Testis (tissue), 3 donors: ENCODE results near the gene IGSF9. TPM values are rescaled to one million over a fixed set of nuclear protein-coding genes. Genes with fewer than 3 reads are reported as not detected.

Source experiments
- DNase-seq: peaks from one replicate; pipeline ENCODE4 v3.0.0-alpha.2; 2019
- H3K27ac ChIP-seq, 2 donors: fragments of 200-600 bp; sonication (generic); one replicate each; pipeline ENCODE4 v1.5.1; 2019
- H3K27me3 ChIP-seq: fragments of 200-600 bp; sonication (generic); one replicate; pipeline ENCODE4 v1.5.1; 2019
- H3K36me3 ChIP-seq: fragments of 200-600 bp; sonication (generic); one replicate; pipeline ENCODE4 v1.5.1; 2017; ENCODE audit warnings: low read depth; ENCODE audit errors: missing control alignments
- H3K4me1 ChIP-seq: fragments of 200-600 bp; sonication (generic); one replicate; pipeline ENCODE4 v1.5.1; 2019
- H3K4me3 ChIP-seq, 2 donors: fragments of 200-600 bp; sonication (generic); one replicate each; pipeline ENCODE4 v1.5.1; 2017 to 2019
- H3K9me3 ChIP-seq: fragments of 200-600 bp; sonication (generic); one replicate; pipeline ENCODE4 v1.5.1; 2017
- CTCF ChIP-seq, 3 experiments: fragments of 450-650 bp in 2 of 3; fragments of 200-600 bp in 1 of 3; sonication (generic) in 1 of 3; IDR thresholded peaks; one replicate each; pipeline ENCODE4 v1.5.1; 2016 to 2019; ENCODE audit warnings: antibody characterized with exemption in 3 of 3, mild to moderate bottlenecking in 2 of 3, moderate library complexity in 1 of 3
- POLR2A ChIP-seq: fragments of 450-650 bp; IDR thresholded peaks from one replicate; pipeline ENCODE4 v1.6.1; 2017; ENCODE audit warnings: antibody characterized with exemption, mild to moderate bottlenecking, moderate library complexity
- WGBS, 2 donors: methylation state at CpG; one replicate each; pipeline ENCODE4 v1.1.5; 2018; 5-methylcytosine and 5-hydroxymethylcytosine counted together
- intact Hi-C: fragments of 100-400 bp; cut with DNase I; formaldehyde crosslinking; loops from one replicate; pipeline ENCODE4 v1.15.1; 2023; ENCODE audit warnings: low total_unique reads
- polyA plus RNA-seq: library from polyadenylated mRNA; stranded (reverse); fragments of 350-450 nt; fragmentation: Illumina TruSeq; extraction: RNeasy Lipid Tissue Mini Kit (QIAGEN cat#74804); gene quantifications from one replicate; pipeline ENCODE4 v1.2.3, GENCODE V29; 2014; ENCODE audit warnings: low read depth, low replicate concordance; ENCODE audit not compliant: insufficient read depth
- total RNA-seq, 2 donors: library from RNA; depleted of rRNA; stranded (reverse); fragments of >200 nt; gene quantifications; one replicate each; pipeline ENCODE4 v1.2.3, GENCODE V29; 2016

IGSF9 gene
- total and polyA plus RNA-seq, 3 donors from 2014 or later: 4.8 to 10.2 (median 7.9) TPM

- no peak for TF ChIP-seq CTCF (IDR thresholded peaks at IDR 0.05)
- TF ChIP-seq POLR2A: no peak
- 71 to 77% methylated on average over 12 to 15 of the region's 15 CpGs for WGBS, 2 donors
- Histone ChIP-seq H3K27ac (no peak overlapping the region), H3K9me3 (no peaks in the 10 kb centered on the region), H3K4me3 (no peak overlapping the region), H3K4me1 (peaks cover 12% of the 10 kb centered on the region), H3K27me3 (no peaks in the 10 kb centered on the region), H3K36me3 (no peaks in the 10 kb centered on the region)
- DNase-seq: no peak
- intact Hi-C loops: no loop called here
Measured at GRCh38 chr1:159941591-159942560, 3.5 kb downstream of the IGSF9 start.

GRCh38 chr1:159941141-159941540 lies 4.3 kb downstream of the IGSF9 start:
- no peak overlapping the region for H3K4me3 ChIP-seq
- no peaks in the 10 kb centered on the region for H3K36me3 ChIP-seq
- H3K4me1 ChIP-seq: peaks cover 15% of the 10 kb centered on the region
- no peaks in the 10 kb centered on the region for H3K27me3 ChIP-seq
- H3K27ac ChIP-seq: no peak overlapping the region
- TF ChIP-seq POLR2A: no peak
- no peak for DNase-seq
- intact Hi-C loops: no loop called here
- WGBS, 2 donors: 76 to 98% methylated on average over 3 to 5 of the region's 5 CpGs
- no peaks in the 10 kb centered on the region for H3K9me3 ChIP-seq

DNA sequence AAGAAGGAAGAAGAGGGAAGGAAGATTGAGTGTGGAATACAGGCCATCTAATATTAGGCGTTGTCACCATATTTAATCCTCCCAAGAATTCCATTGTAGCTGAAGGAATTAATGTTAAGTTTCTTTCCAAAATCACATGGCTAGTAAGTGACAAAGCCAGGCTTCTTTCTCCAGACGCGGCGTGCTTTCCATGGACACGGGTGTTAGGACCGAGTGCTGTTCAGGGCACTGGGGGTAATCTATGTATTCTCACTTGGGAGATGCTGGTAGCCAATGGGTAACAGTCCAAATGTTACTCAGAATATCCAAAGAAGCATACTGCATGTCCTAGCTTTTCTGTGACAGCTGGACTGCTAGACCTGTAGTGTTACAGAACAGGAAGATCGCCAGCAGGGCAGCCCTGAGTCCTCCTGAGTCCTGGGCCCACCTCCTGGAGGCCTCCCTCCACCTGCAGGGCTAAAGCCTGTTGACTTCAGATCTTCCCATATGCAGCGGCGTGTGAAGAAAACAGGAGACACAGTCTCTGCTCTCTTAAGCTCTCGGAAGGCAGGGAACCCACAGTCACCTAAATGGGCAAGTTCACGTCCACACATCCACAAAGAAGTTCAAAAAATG lies 5.3 kb downstream of the IGSF9 start:
- no peaks in the 10 kb centered on the region for H3K27me3 ChIP-seq
- no peak overlapping the region for H3K27ac ChIP-seq
- no peaks in the 10 kb centered on the region for H3K9me3 ChIP-seq
- H3K36me3 ChIP-seq: no peaks in the 10 kb centered on the region
- DNase-seq: no peak
- WGBS, 2 donors: 96 to 97% methylated on average over 11 of the region's 11 CpGs
- H3K4me1 ChIP-seq: peaks cover 7% of the 10 kb centered on the region
- H3K4me3 ChIP-seq: no peak overlapping the region
- TF ChIP-seq CTCF (IDR thresholded peaks at IDR 0.05) (no peak), POLR2A (no peak)
- intact Hi-C loops: no loop called here

- Histone ChIP-seq H3K36me3 (no peaks in the 10 kb centered on the region), H3K27ac (no peak overlapping the region), H3K4me3 (no peak overlapping the region), H3K9me3 (no peaks in the 10 kb centered on the region), H3K4me1 (peaks cover 3% of the 10 kb centered on the region), H3K27me3 (no peaks in the 10 kb centered on the region)
- TF ChIP-seq CTCF (IDR thresholded peaks at IDR 0.05): no peak
- TF ChIP-seq POLR2A: no peak
- no peak for DNase-seq
- intact Hi-C loops: no loop called here
- WGBS, 2 donors: 94 to 96% methylated on average over 3 of the region's 3 CpGs
Measured at GRCh38 chr1:159939678-159940002, 5.8 kb downstream of the IGSF9 start.

DNA sequence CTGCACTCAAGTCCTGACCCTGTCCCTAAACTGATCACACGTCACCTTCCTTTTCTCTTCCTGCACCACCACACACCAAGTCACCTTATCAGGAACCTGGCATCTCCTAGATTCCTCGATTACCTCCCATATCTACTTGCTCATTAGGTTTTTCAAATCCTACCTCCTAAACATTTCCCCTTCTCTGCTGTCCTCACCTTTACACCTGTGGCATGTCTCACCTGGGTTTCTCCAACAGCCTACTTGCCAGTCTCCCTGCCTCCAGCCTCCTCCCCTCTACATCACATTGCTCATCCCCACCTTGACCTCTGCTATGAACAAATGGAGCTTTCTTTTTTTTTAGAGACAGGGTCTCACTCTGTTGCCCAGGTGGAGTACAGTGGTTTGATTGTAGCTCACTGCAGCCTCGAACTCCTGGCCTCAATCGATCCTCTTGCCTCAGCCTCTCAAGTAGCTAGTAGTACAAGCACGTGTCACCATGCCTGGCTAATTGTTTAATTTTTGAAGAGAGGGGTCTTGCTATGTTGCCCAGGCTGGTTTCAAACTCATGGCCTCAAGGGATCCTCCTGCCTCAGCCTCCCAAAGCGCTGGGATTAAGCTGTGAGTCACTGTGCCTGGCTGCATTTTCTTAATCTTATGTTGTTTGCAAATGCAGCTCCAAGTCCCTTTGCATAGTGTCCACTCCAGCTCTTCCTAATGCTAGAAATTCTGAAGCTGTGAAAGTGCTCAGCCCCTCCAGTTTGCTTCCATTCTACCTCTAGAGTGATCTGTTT lies 6.3 kb downstream of the IGSF9 start:
- intact Hi-C loops: no loop called here
- DNase-seq: no peak
- TF ChIP-seq POLR2A: no peak
- no peak for TF ChIP-seq CTCF (IDR thresholded peaks at IDR 0.05)
- Histone ChIP-seq H3K4me1 (peaks cover 3% of the 10 kb centered on the region), H3K27me3 (no peaks in the 10 kb centered on the region), H3K27ac (no peak overlapping the region), H3K36me3 (no peaks in the 10 kb centered on the region), H3K9me3 (no peaks in the 10 kb centered on the region), H3K4me3 (no peak overlapping the region)
- 85 to 90% methylated on average over 6 of the region's 6 CpGs for WGBS, 2 donors
